HUES6 (cell line): ENCODE data around the gene OR52A1.
A peak's percentile ranks its signal among the peaks of the same experiment; 100 is the strongest.
"Not testable (repeated sequence)": the region's sequence is repeated elsewhere in the genome, so short reads cannot be mapped to it uniquely, and the experiment has no call there.

Source experiments
- H3K27ac ChIP-seq: 2 replicates; pipeline ENCODE4 v1.7.0; 2013; ENCODE audit warnings: low read depth, mild to moderate bottlenecking, low read length, inconsistent platforms
- H3K27me3 ChIP-seq: 2 replicates; pipeline ENCODE4 v1.6.1; 2013; ENCODE audit warnings: low read length; ENCODE audit not compliant: control insufficient read depth, insufficient read depth
- H3K36me3 ChIP-seq: 2 replicates; pipeline ENCODE4 v1.6.1; 2013; ENCODE audit warnings: low read length; ENCODE audit not compliant: control insufficient read depth, insufficient read depth
- H3K4me1 ChIP-seq: 2 replicates; pipeline ENCODE4 v1.6.1; 2013; ENCODE audit warnings: low read length; ENCODE audit not compliant: control insufficient read depth, insufficient read depth
- H3K4me3 ChIP-seq: 2 replicates; pipeline ENCODE4 v1.5.1; 2013; ENCODE audit warnings: low read depth, low read length
- H3K9ac ChIP-seq: one replicate; pipeline ENCODE4 v1.6.1; 2013; ENCODE audit warnings: mild to moderate bottlenecking, low read length
- H3K9me3 ChIP-seq: 2 replicates; pipeline ENCODE4 v1.6.1; 2013; ENCODE audit warnings: low read depth, low read length; ENCODE audit not compliant: control insufficient read depth, insufficient read depth

The OR52A1 gene

GRCh38 chr11:5171856-5172255 is 17.3 kb upstream of the OR52A1 start:
- H3K9me3 ChIP-seq = no peaks in the 10 kb centered on the region
- H3K27ac ChIP-seq = no peak overlapping the region
- no peaks in the 10 kb centered on the region for H3K4me1 ChIP-seq
- H3K4me3 ChIP-seq = no peak overlapping the region
- no peaks in the 10 kb centered on the region for H3K27me3 ChIP-seq
- no peak overlapping the region for H3K9ac ChIP-seq
- H3K36me3 ChIP-seq = no peaks in the 10 kb centered on the region

- not testable (repeated sequence) for H3K36me3 ChIP-seq, H3K4me3 ChIP-seq, H3K27me3 ChIP-seq, H3K4me1 ChIP-seq, H3K9me3 ChIP-seq, H3K9ac ChIP-seq
- peak overlapping the region; percentile 55; the same call in 1 of the 2 replicates for H3K27ac ChIP-seq
Measured at GRCh38 chr11:5165898-5166297, 11.3 kb upstream of the OR52A1 start.

DNA sequence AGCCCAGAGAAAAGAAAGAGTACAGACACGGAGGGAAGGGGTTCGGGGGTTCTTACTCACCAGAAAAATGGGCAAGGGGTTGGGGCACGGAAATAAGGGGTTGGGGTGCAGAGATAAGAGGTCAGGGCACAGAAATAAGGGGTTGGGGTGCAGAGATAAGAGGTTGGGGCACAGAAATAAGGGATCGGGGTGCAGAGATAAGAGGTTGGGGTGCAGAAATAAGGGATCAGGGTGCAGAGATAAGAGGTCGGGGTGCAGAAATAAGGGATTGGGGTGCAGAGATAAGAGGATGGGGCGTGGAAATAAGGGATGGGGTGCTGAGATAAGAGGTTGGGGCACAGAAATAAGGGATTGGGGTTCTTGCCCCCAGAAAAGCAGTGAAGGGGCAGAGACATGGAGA is 10.2 kb upstream of the OR52A1 start:
- H3K4me3 ChIP-seq = not testable (repeated sequence)

GRCh38 chr11:5161045-5161444 is 6.5 kb upstream of the OR52A1 start:
- H3K36me3 ChIP-seq, H3K9ac ChIP-seq, H3K27me3 ChIP-seq, H3K4me3 ChIP-seq, H3K4me1 ChIP-seq, H3K27ac ChIP-seq, H3K9me3 ChIP-seq: not testable (repeated sequence)

More for the DNA sequence above, 10.2 kb upstream of the OR52A1 start:
- H3K9ac ChIP-seq, H3K27me3 ChIP-seq, H3K36me3 ChIP-seq, H3K27ac ChIP-seq, H3K9me3 ChIP-seq, H3K4me1 ChIP-seq: not testable (repeated sequence)

DNA sequence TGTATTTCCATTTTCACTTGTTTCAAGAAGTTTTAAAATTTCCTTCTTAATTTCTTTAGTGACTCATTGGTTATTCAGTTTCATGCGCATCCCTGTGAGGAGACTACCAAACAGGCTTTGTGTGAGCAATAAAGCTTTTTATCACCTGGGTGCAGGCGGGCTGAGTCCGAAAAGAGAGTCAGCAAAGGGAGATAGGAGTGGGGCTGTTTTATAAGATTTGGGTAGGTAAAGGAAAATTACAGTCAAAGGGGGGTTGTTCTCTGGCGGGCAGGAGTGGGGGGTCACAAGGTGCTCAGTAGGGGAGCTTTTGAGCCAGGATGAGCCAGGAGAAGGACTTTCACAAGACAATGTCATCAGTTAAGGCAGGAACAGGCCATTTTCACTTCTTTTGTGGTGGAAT is 5.7 kb upstream of the OR52A1 start:
- H3K9me3 ChIP-seq, H3K9ac ChIP-seq, H3K4me3 ChIP-seq, H3K4me1 ChIP-seq, H3K27ac ChIP-seq, H3K27me3 ChIP-seq, H3K36me3 ChIP-seq: not testable (repeated sequence)

GRCh38 chr11:5159806-5160205 is 5.2 kb upstream of the OR52A1 start:
- no peak overlapping the region for H3K27ac ChIP-seq
- no peaks in the 10 kb centered on the region for H3K4me1 ChIP-seq
- H3K36me3 ChIP-seq = no peaks in the 10 kb centered on the region
- H3K4me3 ChIP-seq = no peak overlapping the region
- no peak overlapping the region for H3K9ac ChIP-seq
- no peaks in the 10 kb centered on the region for H3K27me3 ChIP-seq
- H3K9me3 ChIP-seq = peaks cover 5% of the 10 kb centered on the region

GRCh38 chr11:5153574-5154431 is 754 bp downstream of the OR52A1 start:
- Histone ChIP-seq H3K36me3 (no peaks in the 10 kb centered on the region), H3K4me3 (no peak overlapping the region), H3K27me3 (no peaks in the 10 kb centered on the region), H3K9me3 (no peaks in the 10 kb centered on the region), H3K9ac (no peak overlapping the region), H3K4me1 (no peaks in the 10 kb centered on the region), H3K27ac (no peak overlapping the region)

DNA sequence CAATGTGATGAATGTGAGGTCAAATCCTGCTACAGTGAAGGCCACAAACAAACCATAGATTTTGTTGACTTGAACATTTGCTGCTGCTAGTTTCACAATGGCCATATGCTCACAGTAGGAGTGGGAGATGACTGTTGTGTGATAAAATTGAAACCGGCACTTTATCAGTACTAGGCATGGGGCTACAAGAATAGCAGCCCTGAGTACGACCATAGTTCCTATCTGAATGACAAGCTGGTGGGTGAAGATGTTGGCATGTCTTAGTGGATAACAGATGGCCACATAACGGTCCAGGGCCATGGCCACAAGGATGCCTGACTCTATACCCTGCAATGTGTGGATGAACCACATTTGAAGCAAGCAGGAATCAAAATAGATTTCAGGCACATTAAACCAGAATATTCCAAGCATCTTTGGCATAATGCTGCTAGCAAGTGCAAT is 2.8 kb downstream of the OR52A1 start:
- Histone ChIP-seq H3K9me3 (no peaks in the 10 kb centered on the region), H3K9ac (no peak overlapping the region), H3K4me3 (no peak overlapping the region), H3K4me1 (no peaks in the 10 kb centered on the region), H3K27ac (no peak overlapping the region), H3K36me3 (no peaks in the 10 kb centered on the region), H3K27me3 (no peaks in the 10 kb centered on the region)

- not testable (repeated sequence) for H3K27ac ChIP-seq, H3K27me3 ChIP-seq, H3K9me3 ChIP-seq, H3K9ac ChIP-seq, H3K4me1 ChIP-seq, H3K4me3 ChIP-seq, H3K36me3 ChIP-seq
Measured at GRCh38 chr11:5144206-5144605, 10.4 kb downstream of the OR52A1 start.

GRCh38 chr11:5137996-5138395 is 16.6 kb downstream of the OR52A1 start, which contains the start of gene OR52A5:
Gene OR52A5, minus strand, starts transcription at chr11:5138356. Its CDS starts 5,714 bp downstream, at chr11:5132642.
- H3K27ac ChIP-seq = no peak within 1 kb of the TSS
- H3K36me3 ChIP-seq = no peaks in the 10 kb centered on the region
- no peak within 1 kb of the TSS for H3K9ac ChIP-seq
- no peak within 1 kb of the TSS for H3K4me3 ChIP-seq
- H3K9me3 ChIP-seq = no peaks in the 10 kb centered on the region
- H3K27me3 ChIP-seq = no peaks in the 10 kb centered on the region
- peaks cover 14% of the 10 kb centered on the region; the same call in 1 of the 2 replicates for H3K4me1 ChIP-seq

GRCh38 chr11:5137014-5137413 is 17.5 kb downstream of the OR52A1 start:
- H3K4me3 ChIP-seq = no peak overlapping the region
- no peak overlapping the region for H3K9ac ChIP-seq
- no peaks in the 10 kb centered on the region for H3K9me3 ChIP-seq
- no peaks in the 10 kb centered on the region for H3K36me3 ChIP-seq
- H3K27me3 ChIP-seq = no peaks in the 10 kb centered on the region
- no peak overlapping the region for H3K27ac ChIP-seq
- peaks cover 14% of the 10 kb centered on the region; the same call in 1 of the 2 replicates for H3K4me1 ChIP-seq
